Ishikawa (cell line): Measurements from ENCODE around the gene AFDN.

Experiments used
- CEBPB ChIP-seq: IDR thresholded peaks from 2 replicates; pipeline ENCODE4 v1.6.1; 2012
- CREB1 ChIP-seq: IDR thresholded peaks from 2 replicates; pipeline ENCODE4 v1.6.1; 2012; ENCODE audit warnings: low read depth
- EGR1 ChIP-seq: IDR thresholded peaks from 2 replicates; pipeline ENCODE4 v1.6.1; 2012
- EP300 ChIP-seq: IDR thresholded peaks from 2 replicates; pipeline ENCODE4 v1.6.1; 2012; ENCODE audit warnings: borderline replicate concordance
- FOXM1 ChIP-seq: IDR thresholded peaks from 2 replicates; pipeline ENCODE4 v1.6.1; 2012; ENCODE audit warnings: low read depth, borderline replicate concordance
- MAX ChIP-seq: IDR thresholded peaks from 2 replicates; pipeline ENCODE4 v1.6.1; 2012
- NFIC ChIP-seq: IDR thresholded peaks from 2 replicates; pipeline ENCODE4 v1.6.1; 2012
- RAD21 ChIP-seq: IDR thresholded peaks from 2 replicates; pipeline ENCODE4 v1.6.1; 2012; ENCODE audit warnings: low read depth
- REST ChIP-seq: IDR thresholded peaks from 2 replicates; pipeline ENCODE4 v1.6.1; 2012; ENCODE audit warnings: low read depth, mild to moderate bottlenecking
- TAF1 ChIP-seq: IDR thresholded peaks from 2 replicates; pipeline ENCODE4 v1.6.1; 2012; ENCODE audit warnings: low read depth, mild to moderate bottlenecking
- TCF12 ChIP-seq: IDR thresholded peaks from 2 replicates; pipeline ENCODE4 v1.6.1; 2012; ENCODE audit warnings: low read depth
- TEAD4 ChIP-seq: IDR thresholded peaks from 2 replicates; pipeline ENCODE4 v1.6.1; 2012
- USF1 ChIP-seq: IDR thresholded peaks from 2 replicates; pipeline ENCODE4 v1.6.1; 2012
- YY1 ChIP-seq: IDR thresholded peaks from 2 replicates; pipeline ENCODE4 v1.6.1; 2012; ENCODE audit warnings: low read depth
- ZBTB7A ChIP-seq: IDR thresholded peaks from 2 replicates; pipeline ENCODE4 v1.6.1; 2012; ENCODE audit warnings: low read depth

The AFDN gene

GRCh38 chr6:167779993-167780655 is 46.6 kb upstream of the AFDN start:
- TF ChIP-seq TAF1 (no peak), NFIC (no peak), RAD21 (no peak), CREB1 (no peak), TEAD4 (no peak), USF1 (no peak)

- TF ChIP-seq EP300 (no peak), NFIC (no peak), EGR1 (no peak)
These were observed 45.5 kb upstream of the AFDN start for GRCh38 chr6:167781066-167781767.

- TF ChIP-seq TEAD4 (no peak), TAF1 (no peak), USF1 (no peak), YY1 (no peak), FOXM1 (no peak), EP300 (no peak), RAD21 (no peak), CEBPB (no peak), TCF12 (no peak), NFIC (no peak), ZBTB7A (no peak), MAX (no peak), REST (no peak), EGR1 (no peak), CREB1 (no peak)
These were observed 44.8 kb upstream of the AFDN start for GRCh38 chr6:167781868-167782267.

- no peak for TF ChIP-seq YY1
- TF ChIP-seq TCF12: no peak
- no peak for TF ChIP-seq USF1
- no peak for TF ChIP-seq TEAD4
- TF ChIP-seq ZBTB7A: no peak
- no peak for TF ChIP-seq TAF1
- no peak for TF ChIP-seq REST
- no peak for TF ChIP-seq FOXM1
- TF ChIP-seq MAX: no peak
These were observed 43.8 kb upstream of the AFDN start for GRCh38 chr6:167782698-167783517.
